K562 (cell line): Measurements from ENCODE around the gene ZC3H12A. TPM values are rescaled to one million over a fixed set of nuclear protein-coding genes. Genes with fewer than 3 reads are reported as not detected.

ENCODE experiments used
- ATAC-seq: fragments of 200-7000 bp; cut with Tn5 transposase; 3 replicates; pipeline ENCODE4 v1.9.1; 2020; ENCODE audit warnings: moderate library complexity
- BruUV-seq: library from RNA; stranded (reverse); fragments of 400-500 nt; replicated peaks from 2 replicates; lab custom pipeline; 2021; lab: Mats Ljungman, UMichigan
- CTCF ChIA-PET: fragments of 300-600 bp; formaldehyde crosslinking; extraction: SDS; loops from one replicate; lab custom pipeline; 2021; ENCODE audit warnings: low intra/inter-chr PET ratio; lab: Yijun Ruan, JAX
- POLR2A ChIA-PET: fragments of 300-600, 350-650 bp; sonication (Branson Sonifier 250); formaldehyde crosslinking; extraction: SDS; loops from one replicate; lab custom pipeline; 2021; ENCODE audit warnings: antibody characterized with exemption, inconsistent platforms; lab: Yijun Ruan, JAX
- DNase-seq, 4 experiments: peaks; one replicate each; pipeline versions ENCODE4 v3.0.0 to v3.0.0-alpha.2; 2011 to 2018; ENCODE audit warnings: low spot score in 3 of 4, mixed read lengths in 3 of 4; ENCODE audit errors: extremely low read depth in 1 of 4
- FAIRE-seq: peaks from 2 replicates; lab custom pipeline; 2011; peaks lifted over from hg19 to GRCh38; lab: Jason Lieb, UNC
- H2AFZ ChIP-seq: 2 replicates; pipeline ENCODE4 v1.6.0; 2011; ENCODE audit warnings: low read depth, low read length, control low read depth, inconsistent platforms
- H3K27ac ChIP-seq: fragments of 200-600 bp; 3 replicates; pipeline ENCODE4 v1.8.0; 2011; ENCODE audit warnings: low read depth, mild to moderate bottlenecking, control low read depth, inconsistent platforms, low read length, moderate library complexity, mixed read lengths; ENCODE audit errors: extremely low read depth
- H3K27me3 ChIP-seq, 2 experiments: fragments of 300-600 bp in 1 of 2; 2 replicates in 1 of 2; 3 replicates in 1 of 2; pipeline versions ENCODE4 v1.6.0 to v1.8.0; 2011; ENCODE audit warnings: inconsistent platforms in 2 of 2, low read length in 2 of 2, mild to moderate bottlenecking in 1 of 2, mixed read lengths in 1 of 2, moderate library complexity in 1 of 2; ENCODE audit not compliant: control insufficient read depth in 2 of 2, insufficient read depth in 2 of 2
- H3K36me3 ChIP-seq: fragments of 300-600 bp; 3 replicates; pipeline ENCODE4 v1.8.0; 2011; ENCODE audit warnings: mild to moderate bottlenecking, low read length, inconsistent platforms; ENCODE audit not compliant: control insufficient read depth, insufficient read depth
- H3K4me1 ChIP-seq, 2 experiments: fragments of 200-600 bp in 1 of 2; replicated peaks in 1 of 2; 2 replicates in 1 of 2; 3 replicates in 1 of 2; pipeline versions ENCODE4 v1.5.1 to v1.8.0; 2011; ENCODE audit warnings: inconsistent platforms in 2 of 2, low read length in 2 of 2, mild to moderate bottlenecking in 1 of 2, mixed read lengths in 1 of 2, moderate library complexity in 1 of 2; ENCODE audit not compliant: control insufficient read depth in 2 of 2, insufficient read depth in 2 of 2
- H3K4me2 ChIP-seq: 2 replicates; pipeline ENCODE4 v1.6.1; 2011; ENCODE audit warnings: low read length, control low read depth, inconsistent platforms, mixed read lengths; ENCODE audit not compliant: insufficient read depth
- H3K4me3 ChIP-seq: fragments of 200-600 bp; sonication (generic), shearing (Covaris generic); 2 replicates; pipeline ENCODE4 v1.5.1; 2016; ENCODE audit warnings: control low read depth, inconsistent platforms
- H3K79me2 ChIP-seq: fragments of 200-600 bp; 3 replicates; pipeline ENCODE4 v1.8.0; 2011; ENCODE audit warnings: low read length, inconsistent platforms; ENCODE audit not compliant: control insufficient read depth, insufficient read depth
- H3K9ac ChIP-seq, 2 experiments: 2 replicates each; pipeline versions ENCODE4 v1.6.0 to v1.6.1; 2011; ENCODE audit warnings: low read depth in 2 of 2, low read length in 2 of 2, control low read depth in 1 of 2, inconsistent platforms in 1 of 2, mild to moderate bottlenecking in 1 of 2, mixed read lengths in 1 of 2; ENCODE audit not compliant: insufficient read depth in 1 of 2
- H3K9me1 ChIP-seq: one replicate; pipeline ENCODE4 v1.6.0; 2011; ENCODE audit warnings: inconsistent platforms, mild to moderate bottlenecking, low read length, moderate library complexity; ENCODE audit not compliant: control insufficient read depth, insufficient read depth
- H3K9me3 ChIP-seq: replicated peaks from 2 replicates; pipeline ENCODE4 v1.5.1; 2011; ENCODE audit warnings: low read depth, low read length, inconsistent platforms; ENCODE audit not compliant: control insufficient read depth, insufficient read depth
- H4K20me1 ChIP-seq: replicated peaks from 2 replicates; pipeline ENCODE4 v1.6.1; 2011; ENCODE audit warnings: low read length, inconsistent platforms, mixed read lengths; ENCODE audit not compliant: control insufficient read depth, insufficient read depth
- ATF7 ChIP-seq: fragments of 450-650 bp; IDR thresholded peaks from 2 replicates; pipeline ENCODE4 v1.7.1; 2014; ENCODE audit warnings: mild to moderate bottlenecking, moderate library complexity
- KDM4B ChIP-seq, 2 experiments: fragments of 450-650 bp in 1 of 2; sonication (generic) in 1 of 2; IDR thresholded peaks; 2 replicates each; pipeline ENCODE4 v1.6.1; 2016 to 2017; ENCODE audit warnings: borderline replicate concordance in 2 of 2, antibody characterized with exemption in 1 of 2, low read depth in 1 of 2, mild to moderate bottlenecking in 1 of 2
- NR1H2 ChIP-seq: sonication (generic); formaldehyde crosslinking; IDR thresholded peaks from 2 replicates; pipeline ENCODE4 v1.4.0; 2020; ENCODE audit warnings: mild to moderate bottlenecking, missing genetic modification reagents
- PRPF4 ChIP-seq: fragments of 200-400 bp; formaldehyde crosslinking; IDR thresholded peaks from one replicate; pipeline ENCODE4 v1.6.1; 2017; ENCODE audit warnings: low read length, low read depth, mild to moderate bottlenecking; ENCODE audit not compliant: insufficient read depth, poor library complexity, severe bottlenecking
- RHOXF2B ChIP-seq: fragments of 250-450 bp; sonication (Bioruptor Pico); conservative IDR thresholded peaks from 2 replicates; pipeline ENCODE4 v1.5.1; 2021
- TEAD1 ChIP-seq, 2 experiments: fragments of 450-650 bp in 1 of 2; sonication (generic) in 1 of 2; formaldehyde crosslinking; IDR thresholded peaks; 2 replicates each; pipeline versions ENCODE4 v1.4.0 to v1.8.0; 2020 to 2022; ENCODE audit warnings: mild to moderate bottlenecking in 2 of 2, missing genetic modification reagents in 1 of 2
- U2AF1 ChIP-seq: fragments of 200-400 bp; formaldehyde crosslinking; optimal IDR thresholded peaks from 2 replicates; pipeline ENCODE3; 2017; ENCODE audit warnings: mild to moderate bottlenecking, low read depth, low read length, moderate library complexity
- ZNF174 ChIP-seq: fragments of 250-450 bp; sonication (Bioruptor Pico); IDR thresholded peaks from 2 replicates; pipeline ENCODE4 v1.4.0; 2020; ENCODE audit warnings: mild to moderate bottlenecking
- WGBS: fragments of 100-300 bp; shearing (Covaris generic); methylation state at CpG from one replicate; pipeline ENCODE4 v1.1.6; 2016; ENCODE audit warnings: low coverage, mixed read lengths; ENCODE audit not compliant: insufficient coverage; ENCODE audit errors: missing lambda C conversion rate; 5-methylcytosine and 5-hydroxymethylcytosine counted together
- in situ Hi-C: fragments of 300-500 bp; cut with MboI; formaldehyde crosslinking; loops from 4 replicates; pipeline ENCODE4 v1.15.0; 2018; ENCODE audit warnings: inconsistent platforms, mixed read lengths
- intact Hi-C: fragments of 100-400 bp; cut with micrococcal nuclease; formaldehyde crosslinking; loops from 2 replicates; pipeline ENCODE4 v1.14.2; 2022
- polyA plus RNA-seq, 8 experiments: library from polyadenylated mRNA; depleted of rRNA in 4 of 8; stranded (reverse) in 5 of 8; unstranded in 3 of 8; fragments of >200 nt; fragmentation: Nextera tagmentation in 2 of 8; fragmentation: Illumina TruSeq in 1 of 8; extraction: Ambion mirVana in 2 of 8; extraction: Trizol in 1 of 8; gene quantifications; 2 replicates each; pipeline versions ENCODE4 v1.2.1 to v1.2.3, GENCODE V29; 2011 to 2014; ENCODE audit warnings: inconsistent platforms in 1 of 8, missing spikeins in 1 of 8
- total RNA-seq, 7 experiments: library from RNA; depleted of rRNA in 6 of 7; stranded (reverse); fragments of >200 nt in 6 of 7; fragmentation: Illumina TruSeq in 2 of 7; extraction: Trizol in 2 of 7; gene quantifications; 2 replicates each; pipeline versions ENCODE4 v1.2.1 to v1.2.3, GENCODE V29; 2011 to 2021; ENCODE audit warnings: low replicate concordance in 1 of 7
- TF ChIP-seq, protein P1 (sequence below), 2 experiments: fragments of 450-650 bp in 1 of 2; sonication (generic) in 1 of 2; formaldehyde crosslinking in 1 of 2; IDR thresholded peaks in 1 of 2; conservative IDR thresholded peaks in 1 of 2; 2 replicates each; pipeline versions ENCODE4 v1.6.1 to v1.8.1; 2016 to 2023; ENCODE audit warnings: mild to moderate bottlenecking in 2 of 2, moderate library complexity in 2 of 2, inconsistent platforms in 1 of 2, missing genetic modification reagents in 1 of 2
- TF ChIP-seq, protein P2 (sequence below): sonication (generic); formaldehyde crosslinking; IDR thresholded peaks from 2 replicates; pipeline ENCODE4 v1.9.0; 2022; ENCODE audit warnings: mild to moderate bottlenecking, missing genetic modification reagents
- TF ChIP-seq, protein P3 (sequence below): sonication (generic); formaldehyde crosslinking; IDR thresholded peaks from 2 replicates; pipeline ENCODE4 v1.8.0; 2022; ENCODE audit warnings: missing genetic modification reagents, mild to moderate bottlenecking, moderate library complexity, borderline replicate concordance
- TF ChIP-seq, protein P4 (sequence below): conservative IDR thresholded peaks from 2 replicates; pipeline ENCODE4 v1.6.1; 2011; ENCODE audit warnings: low read depth, mild to moderate bottlenecking, low read length; ENCODE audit not compliant: control insufficient read depth

Gene ZC3H12A
- total and polyA plus RNA-seq, 9 of the 15 experiments (the other 6 are each of a cell fraction or from before 2014, with no cell fraction given) = 0.14 to 9.4 (median 6.7) TPM

DNA sequence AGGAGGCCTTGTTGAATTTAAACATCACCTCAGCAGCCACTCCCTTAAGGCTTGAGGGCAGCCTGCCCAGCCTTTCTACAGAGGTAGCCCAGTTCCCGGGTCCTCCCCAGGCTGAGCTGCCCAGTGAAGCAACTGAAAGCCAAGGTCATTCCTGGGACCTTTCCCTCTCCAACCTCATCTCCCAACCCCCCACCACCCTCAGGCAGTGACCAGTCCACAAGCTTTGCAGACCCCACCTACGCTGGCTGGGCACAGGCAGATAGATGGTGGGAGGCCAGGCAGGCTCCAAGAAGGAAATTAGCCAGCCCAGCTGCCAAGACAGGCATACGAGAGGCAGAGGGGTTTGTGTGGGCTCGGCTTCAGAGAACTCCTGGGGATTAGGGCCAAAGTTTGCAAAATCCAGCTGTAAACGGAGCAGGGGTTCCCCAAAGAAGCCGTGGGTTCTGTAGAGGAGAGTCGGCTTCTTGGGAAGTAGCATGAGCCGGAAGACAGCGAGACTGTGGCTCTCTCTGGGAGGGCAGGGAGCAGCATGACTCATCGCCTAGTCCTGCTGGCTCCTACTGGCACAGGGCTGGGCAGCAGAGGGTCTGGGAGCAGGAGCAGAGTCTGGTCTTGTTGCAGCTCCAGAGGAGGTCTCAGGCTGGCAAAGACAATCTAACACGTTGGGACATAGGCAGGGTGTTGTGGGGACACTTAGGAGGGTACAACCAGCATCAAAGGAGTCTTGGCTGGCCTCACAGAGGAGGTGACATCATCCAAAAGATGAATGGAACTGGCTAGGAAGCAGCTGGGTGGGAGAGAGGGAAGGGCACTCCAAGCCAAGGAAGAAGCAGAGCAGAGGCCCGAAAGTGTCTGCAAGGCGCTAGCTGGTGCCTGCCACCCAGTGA lies 2.8 kb upstream of the ZC3H12A start (continued):
- TF ChIP-seq, protein P1, sequence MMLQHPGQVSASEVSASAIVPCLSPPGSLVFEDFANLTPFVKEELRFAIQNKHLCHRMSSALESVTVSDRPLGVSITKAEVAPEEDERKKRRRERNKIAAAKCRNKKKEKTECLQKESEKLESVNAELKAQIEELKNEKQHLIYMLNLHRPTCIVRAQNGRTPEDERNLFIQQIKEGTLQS (IDR thresholded peaks at IDR 0.05) = peak; percentile 96
- TF ChIP-seq, protein P1 (CRISPR knock-in tag; conservative IDR thresholded peaks at IDR 0.05) = 0 out of 2 replicates have a peak, but pooled peaks have one; percentile 46
- TF ChIP-seq, protein P2, sequence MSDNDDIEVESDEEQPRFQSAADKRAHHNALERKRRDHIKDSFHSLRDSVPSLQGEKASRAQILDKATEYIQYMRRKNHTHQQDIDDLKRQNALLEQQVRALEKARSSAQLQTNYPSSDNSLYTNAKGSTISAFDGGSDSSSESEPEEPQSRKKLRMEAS (CRISPR knock-in tag) = peak; percentile 42
- TF ChIP-seq ATF7 = peak; percentile 73

DNA sequence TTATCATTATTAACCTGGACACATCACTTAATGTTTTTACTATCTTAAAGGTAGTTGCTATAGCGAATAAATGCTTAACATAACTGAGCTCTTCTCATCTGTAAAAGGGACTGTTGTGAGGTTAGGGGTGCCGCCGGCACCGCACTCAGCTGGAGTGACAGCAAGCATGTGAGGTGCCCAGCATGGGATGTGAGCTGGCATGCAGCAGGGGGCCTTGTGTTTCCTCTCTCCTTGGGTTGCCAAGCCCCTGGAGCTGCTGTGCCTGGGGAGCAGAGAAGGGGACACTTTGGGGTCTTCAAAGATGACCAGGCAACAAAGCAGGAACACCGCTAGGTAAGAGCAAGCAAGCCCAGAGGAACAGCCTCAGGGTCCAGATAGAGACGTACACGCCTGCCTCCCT lies 2.1 kb upstream of the ZC3H12A start:
- no peak overlapping the region for H3K4me3 ChIP-seq

More for the DNA sequence above, 2.1 kb upstream of the ZC3H12A start:
- 69% methylated on average over 7 of the region's 7 CpGs for WGBS
- Histone ChIP-seq H4K20me1 (peaks cover 19% of the 10 kb centered on the region), H3K4me2 (no peak overlapping the region), H2AFZ (no peak overlapping the region), H3K27me3 (0 out of 5 replicates have a peak, but pooled peaks cover 0 to 3% of the 10 kb centered on the region in 2 experiments), H3K9me3 (no peaks in the 10 kb centered on the region), H3K79me2 (peaks cover 29% of the 10 kb centered on the region), H3K36me3 (peaks cover 19% of the 10 kb centered on the region; the same call in 2 of the 3 replicates), H3K9ac (0 out of 4 replicates have a peak overlapping the region, but pooled peaks of 1 of the 2 experiments have one; percentile 1), H3K27ac (no peak overlapping the region), H3K9me1 (no peaks in the 10 kb centered on the region), H3K4me1 (peaks cover 35 to 43% of the 10 kb centered on the region in 2 experiments)
- ChIA-PET POLR2A (interaction anchor here (0.7 to 7.6 kb wide), 6 partner anchors 9 to 1086 kb away, joined by 3 to 118 read pairs (median 5); no protein-coding TSS in a partner anchor), CTCF (no interaction called here)
- intact Hi-C loops = loop anchor here (10.0 kb wide), 1 partner anchor 83 kb away; the partner anchor contains the start of genes DNALI1 and SNIP1
- BruUV-seq = no TSS peak
- in situ Hi-C loops = no loop called here
- DNase-seq = no peak
- FAIRE-seq = no peak
- TF ChIP-seq NR1H2 (CRISPR knock-in tag) (no peak), RHOXF2B (no peak), U2AF1 (no peak), TEAD1 (CRISPR knock-in tag; IDR thresholded peaks at IDR 0.05) (0 out of 4 replicates have a peak, but pooled peaks of 1 of the 2 experiments have one; percentile 28), PRPF4 (no peak), ZNF174 (CRISPR knock-in tag) (no peak), KDM4B (IDR thresholded peaks at IDR 0.05; ENCODE audit: borderline replicate concordance in 2 of 2, low read depth in 1 of 2) (no peak)
- TF ChIP-seq, protein P3, sequence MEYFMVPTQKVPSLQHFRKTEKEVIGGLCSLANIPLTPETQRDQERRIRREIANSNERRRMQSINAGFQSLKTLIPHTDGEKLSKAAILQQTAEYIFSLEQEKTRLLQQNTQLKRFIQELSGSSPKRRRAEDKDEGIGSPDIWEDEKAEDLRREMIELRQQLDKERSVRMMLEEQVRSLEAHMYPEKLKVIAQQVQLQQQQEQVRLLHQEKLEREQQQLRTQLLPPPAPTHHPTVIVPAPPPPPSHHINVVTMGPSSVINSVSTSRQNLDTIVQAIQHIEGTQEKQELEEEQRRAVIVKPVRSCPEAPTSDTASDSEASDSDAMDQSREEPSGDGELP = 0 out of 2 replicates have a peak, but pooled peaks have one; percentile 18
- TF ChIP-seq, protein P4, sequence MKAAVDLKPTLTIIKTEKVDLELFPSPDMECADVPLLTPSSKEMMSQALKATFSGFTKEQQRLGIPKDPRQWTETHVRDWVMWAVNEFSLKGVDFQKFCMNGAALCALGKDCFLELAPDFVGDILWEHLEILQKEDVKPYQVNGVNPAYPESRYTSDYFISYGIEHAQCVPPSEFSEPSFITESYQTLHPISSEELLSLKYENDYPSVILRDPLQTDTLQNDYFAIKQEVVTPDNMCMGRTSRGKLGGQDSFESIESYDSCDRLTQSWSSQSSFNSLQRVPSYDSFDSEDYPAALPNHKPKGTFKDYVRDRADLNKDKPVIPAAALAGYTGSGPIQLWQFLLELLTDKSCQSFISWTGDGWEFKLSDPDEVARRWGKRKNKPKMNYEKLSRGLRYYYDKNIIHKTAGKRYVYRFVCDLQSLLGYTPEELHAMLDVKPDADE = no peak
- ATAC-seq = no peak
